Lower leg skin (tissue), 3 donors: ENCODE data around the gene WDR70.

ENCODE experiments used
- POLR2A ChIP-seq, 2 donors: fragments of 450-650 bp; IDR thresholded peaks; one replicate each; pipeline ENCODE4 v1.6.1; 2016 to 2017; ENCODE audit warnings: antibody characterized with exemption in 2 of 2, mild to moderate bottlenecking in 1 of 2, moderate library complexity in 1 of 2
- TF ChIP-seq, protein P1 (sequence below), 3 donors: fragments of 450-650 bp; IDR thresholded peaks; one replicate each; pipeline ENCODE4 v1.5.1; 2016; ENCODE audit warnings: antibody characterized with exemption in 3 of 3, mild to moderate bottlenecking in 3 of 3, moderate library complexity in 2 of 3

DNA sequence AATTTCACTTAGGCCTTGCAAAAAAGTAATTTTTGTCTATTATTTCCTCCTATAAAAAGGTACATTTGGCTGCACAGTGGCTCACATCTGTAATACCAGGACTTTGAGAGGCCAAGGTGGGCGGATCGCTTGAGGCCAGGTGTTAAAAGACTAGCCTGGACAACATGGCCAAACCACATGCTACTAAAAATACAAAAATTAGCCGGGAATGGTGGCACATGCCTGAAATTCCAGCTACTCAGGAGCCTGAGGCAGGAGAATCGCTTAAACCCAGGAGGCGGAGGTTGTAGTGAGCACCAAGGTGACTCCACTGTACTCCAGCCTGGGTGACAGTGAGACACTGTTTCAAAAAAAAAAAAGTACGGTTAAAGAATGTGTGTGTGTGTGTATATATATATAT, 24.0 kb upstream of the WDR70 start:
- TF ChIP-seq, protein P1, sequence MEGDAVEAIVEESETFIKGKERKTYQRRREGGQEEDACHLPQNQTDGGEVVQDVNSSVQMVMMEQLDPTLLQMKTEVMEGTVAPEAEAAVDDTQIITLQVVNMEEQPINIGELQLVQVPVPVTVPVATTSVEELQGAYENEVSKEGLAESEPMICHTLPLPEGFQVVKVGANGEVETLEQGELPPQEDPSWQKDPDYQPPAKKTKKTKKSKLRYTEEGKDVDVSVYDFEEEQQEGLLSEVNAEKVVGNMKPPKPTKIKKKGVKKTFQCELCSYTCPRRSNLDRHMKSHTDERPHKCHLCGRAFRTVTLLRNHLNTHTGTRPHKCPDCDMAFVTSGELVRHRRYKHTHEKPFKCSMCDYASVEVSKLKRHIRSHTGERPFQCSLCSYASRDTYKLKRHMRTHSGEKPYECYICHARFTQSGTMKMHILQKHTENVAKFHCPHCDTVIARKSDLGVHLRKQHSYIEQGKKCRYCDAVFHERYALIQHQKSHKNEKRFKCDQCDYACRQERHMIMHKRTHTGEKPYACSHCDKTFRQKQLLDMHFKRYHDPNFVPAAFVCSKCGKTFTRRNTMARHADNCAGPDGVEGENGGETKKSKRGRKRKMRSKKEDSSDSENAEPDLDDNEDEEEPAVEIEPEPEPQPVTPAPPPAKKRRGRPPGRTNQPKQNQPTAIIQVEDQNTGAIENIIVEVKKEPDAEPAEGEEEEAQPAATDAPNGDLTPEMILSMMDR (IDR thresholded peaks at IDR 0.05): no peak
- no peak for TF ChIP-seq POLR2A (IDR thresholded peaks at IDR 0.05)
